IPS DF 4.7 (cell line): ENCODE results near the gene SNX10.

Source experiments
- DNase-seq: peaks from one replicate; pipeline ENCODE4 v3.0.0-alpha.2; 2013; ENCODE audit warnings: low spot score; ENCODE audit errors: extremely low read depth

SNX10 gene

DNA sequence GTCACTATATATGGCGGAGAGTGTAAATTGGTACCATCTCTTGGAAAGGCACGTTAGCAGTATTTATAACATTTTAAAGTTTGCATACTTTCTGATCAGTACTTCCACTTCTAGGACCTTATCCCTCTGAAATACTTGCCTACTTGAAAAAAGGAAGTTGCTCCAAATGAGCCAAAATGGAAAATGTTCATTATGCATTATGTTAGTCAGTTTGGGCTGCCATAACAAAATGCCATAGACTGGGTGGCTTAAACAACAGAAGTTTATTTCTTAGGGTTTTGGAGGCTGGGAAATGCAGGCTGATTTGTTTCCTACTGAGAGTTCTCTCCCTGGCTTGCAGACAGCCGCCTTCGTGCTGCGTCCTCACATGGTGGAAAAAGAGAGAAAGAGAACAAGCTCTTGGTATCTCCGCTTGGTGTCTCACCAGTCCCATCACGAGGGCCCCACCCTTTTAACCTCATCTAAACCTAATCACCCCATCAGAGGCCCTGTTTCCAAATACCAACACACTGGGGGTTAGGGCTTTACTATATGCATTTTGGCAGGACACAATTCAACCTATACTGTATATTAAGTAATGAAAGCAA lies 6.9 kb downstream of the SNX10 start:
- DNase-seq, result no peak

DNA sequence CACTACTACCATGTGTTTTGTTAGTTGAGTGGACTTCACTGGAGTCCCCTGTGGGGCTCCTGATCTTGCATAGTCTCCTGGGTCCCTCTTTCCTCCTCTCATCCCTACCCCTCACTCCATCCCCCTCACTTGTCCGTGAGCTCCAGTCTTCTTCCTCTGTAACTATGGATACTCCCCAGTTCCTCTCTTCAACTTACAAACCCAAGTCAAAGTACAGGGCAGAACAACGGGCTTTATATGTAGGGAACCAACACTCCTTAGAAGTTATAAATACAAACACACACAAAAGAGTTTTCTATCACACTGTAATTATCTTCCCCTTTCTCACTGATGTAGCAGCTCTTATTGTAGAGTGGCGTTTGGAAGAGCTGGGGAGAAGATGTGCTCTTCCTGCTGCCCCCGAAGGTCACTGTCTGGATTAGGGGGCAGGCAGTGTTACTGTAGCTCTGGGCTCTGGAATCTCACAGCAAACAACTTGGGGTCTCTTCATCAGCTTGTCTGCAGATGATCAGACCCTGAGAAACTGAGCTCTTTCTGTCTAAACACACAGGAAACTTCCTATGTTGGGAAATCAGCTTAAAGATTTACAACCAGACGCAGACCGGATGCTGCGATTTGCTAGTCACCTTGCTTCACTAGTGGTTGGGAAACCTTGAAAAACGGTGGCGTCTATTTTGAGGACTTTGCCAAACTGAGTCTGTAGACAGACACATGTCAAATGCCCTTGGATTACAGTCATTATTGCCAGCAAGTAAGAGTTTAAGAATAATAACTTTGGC lies 13.6 kb downstream of the SNX10 start:
- no peak for DNase-seq

DNA sequence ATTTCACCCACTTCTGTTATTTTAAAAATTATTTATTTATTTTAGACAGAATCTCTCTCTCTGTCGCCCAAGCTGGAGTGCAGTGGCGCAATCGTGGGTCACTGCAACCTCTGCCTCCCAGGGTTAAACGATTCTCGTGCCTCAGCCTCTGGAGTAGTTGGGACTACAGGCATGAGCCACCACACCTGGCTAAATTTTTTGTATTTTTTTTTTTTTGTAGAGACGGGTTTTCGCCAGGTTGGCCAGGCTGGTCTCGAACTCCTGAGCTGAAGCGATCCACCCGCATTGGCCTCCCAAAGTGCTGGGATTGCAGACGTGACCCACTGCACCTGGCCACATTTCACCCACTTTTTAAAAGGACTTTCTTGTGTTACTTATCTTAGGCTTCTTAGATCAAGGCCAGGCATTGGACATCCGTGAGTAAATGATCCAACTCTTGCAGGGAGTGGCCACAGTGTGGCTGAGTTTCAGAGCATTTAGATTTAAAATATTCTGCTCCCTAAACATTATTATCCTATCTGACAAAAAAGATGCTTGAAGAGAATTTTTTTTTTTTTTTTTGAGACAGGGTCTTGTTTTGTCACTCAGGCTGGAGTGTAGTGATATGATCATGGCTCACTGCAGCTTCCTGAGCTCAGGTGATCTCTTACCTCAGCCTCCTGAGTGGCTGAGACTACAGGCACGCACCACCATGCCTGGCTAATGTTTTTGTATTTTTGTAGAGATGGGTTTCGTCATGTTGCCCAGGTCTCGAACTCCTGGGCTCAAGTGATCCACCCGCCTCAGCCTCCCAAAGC lies 14.4 kb downstream of the SNX10 start:
- no peak for DNase-seq

DNA sequence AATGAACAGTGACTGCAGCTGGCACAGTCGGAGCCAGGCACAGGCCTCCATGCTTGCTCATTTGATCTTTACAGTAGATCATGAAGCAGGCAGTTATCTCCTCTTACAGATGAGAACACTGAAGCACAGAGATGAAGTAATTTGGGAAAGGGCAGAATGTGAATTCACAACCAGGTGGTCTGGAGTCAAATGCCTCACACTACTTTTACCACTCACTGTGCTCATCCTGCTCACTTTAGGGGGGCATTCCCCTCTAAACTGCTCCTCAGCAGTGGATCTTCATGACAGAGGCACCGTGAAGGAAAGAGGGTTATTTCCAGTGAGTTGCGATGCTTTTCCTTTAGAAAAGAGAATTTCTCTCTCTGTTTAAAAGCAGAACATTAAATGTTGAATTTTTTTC lies 15.1 kb downstream of the SNX10 start:
- DNase-seq, result no peak

DNA sequence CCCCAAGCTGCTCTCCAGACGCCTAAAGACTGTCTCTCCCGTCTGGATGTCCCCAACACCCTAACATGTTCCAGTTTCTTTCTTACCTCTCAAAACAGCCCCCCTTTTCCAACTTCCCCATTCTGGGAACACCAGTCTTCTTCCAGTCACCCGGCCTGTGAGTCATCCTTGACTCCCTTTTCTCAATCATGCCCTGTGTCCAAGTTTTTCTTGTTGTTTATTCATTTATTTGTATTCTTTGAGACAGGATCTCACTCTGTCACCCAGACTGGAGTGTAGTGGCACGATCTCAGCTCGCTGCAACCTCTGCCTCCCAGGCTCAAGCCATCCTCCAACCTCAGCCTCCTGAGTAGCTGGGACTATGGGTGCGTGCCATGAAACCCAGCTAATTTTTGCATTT lies 15.6 kb downstream of the SNX10 start:
- DNase-seq, result no peak

DNA sequence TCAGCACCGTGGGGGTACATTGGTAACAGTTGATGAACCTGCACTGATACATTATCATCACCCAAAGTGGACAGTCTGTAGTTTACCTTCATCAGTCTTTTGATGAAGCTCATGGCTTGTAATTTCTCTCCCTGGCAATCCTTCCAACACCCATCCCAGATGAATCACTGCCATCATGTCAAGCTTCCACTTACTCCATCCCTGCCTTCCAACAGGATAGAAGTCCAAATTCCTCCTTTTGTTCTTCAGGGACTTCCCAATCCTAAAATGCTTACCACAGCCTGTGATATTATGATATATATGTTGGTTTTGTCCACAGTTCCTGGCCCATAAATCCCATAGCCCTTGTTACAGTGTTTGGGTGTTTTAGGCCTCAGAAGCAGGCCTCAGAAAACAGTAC lies 16.1 kb downstream of the SNX10 start:
- no peak for DNase-seq

DNA sequence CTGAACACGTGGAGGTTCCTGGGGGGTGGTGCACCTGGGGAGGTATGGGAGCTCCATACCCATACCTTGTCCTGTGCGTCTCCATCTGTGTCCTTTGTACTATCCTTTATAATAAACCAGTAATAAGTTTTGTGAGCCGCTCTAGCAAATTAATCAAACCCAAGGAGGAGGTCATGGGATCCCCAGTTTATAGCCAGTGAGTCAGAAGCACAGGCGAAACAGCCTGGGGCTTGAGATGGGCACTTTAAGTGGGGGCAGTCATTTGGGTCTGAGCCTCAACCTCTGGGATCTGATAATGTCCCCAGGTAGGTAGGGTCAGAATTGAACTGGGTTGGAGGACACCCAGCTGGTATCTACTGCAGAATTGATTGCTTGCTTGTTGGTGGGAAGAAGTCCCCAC lies 16.9 kb downstream of the SNX10 start:
- DNase-seq, result no peak

DNA sequence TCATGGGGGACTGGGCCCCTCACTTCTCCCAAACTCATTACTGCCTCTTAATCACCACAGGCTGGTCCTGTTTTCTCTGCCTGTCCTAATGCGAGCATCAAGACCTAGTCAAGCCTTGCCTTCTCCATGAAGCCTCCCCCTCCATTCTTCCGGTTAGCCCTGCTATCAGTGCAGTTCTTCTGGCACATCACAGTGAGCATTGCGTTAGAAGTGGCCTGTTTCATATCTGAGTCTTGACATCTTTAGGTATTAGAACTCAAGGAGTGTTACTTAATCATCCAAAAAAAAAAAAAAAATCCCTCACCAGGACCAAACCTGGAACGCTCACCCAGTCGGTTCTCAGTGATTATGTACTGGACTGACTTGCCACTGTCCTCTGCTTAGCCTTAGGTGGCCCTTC lies 17.4 kb downstream of the SNX10 start:
- no peak for DNase-seq

DNA sequence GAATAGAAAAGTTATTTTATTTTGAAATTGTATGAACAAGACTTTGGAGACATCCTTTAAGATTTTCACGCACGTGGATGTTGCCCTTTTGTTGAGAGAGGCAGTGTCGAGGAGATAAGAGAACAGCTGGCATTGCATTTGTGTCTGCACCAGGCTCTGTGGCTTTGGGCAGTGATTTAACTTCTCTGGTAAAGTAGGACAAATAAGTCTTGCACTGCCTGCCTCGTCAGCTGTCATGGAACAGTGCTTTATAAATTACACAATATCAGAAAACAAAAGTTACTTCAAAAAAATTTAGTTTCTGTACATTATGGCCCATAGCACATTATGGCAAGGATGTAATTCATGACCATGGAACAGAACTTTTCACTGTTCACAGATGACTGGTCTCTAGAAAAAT lies 20.1 kb downstream of the SNX10 start:
- no peak for DNase-seq

DNA sequence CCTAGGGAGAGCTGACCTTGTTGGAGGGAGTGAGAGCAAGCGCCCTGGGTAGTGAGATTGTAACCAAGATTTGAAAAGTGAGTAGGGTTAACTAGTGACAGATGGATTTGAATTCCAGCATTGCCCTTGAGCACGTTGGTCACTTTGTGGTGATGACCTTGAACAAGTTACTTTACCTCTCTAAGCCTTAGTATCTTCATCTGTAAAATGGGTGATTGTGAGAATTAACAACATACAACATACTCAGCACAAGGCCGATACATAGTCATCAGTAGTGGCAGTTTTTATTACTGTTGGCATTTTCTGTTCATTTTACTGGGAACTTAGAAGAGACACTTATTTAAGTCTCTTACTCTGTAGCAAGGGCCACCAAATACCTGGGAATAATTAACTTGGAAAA lies 25.5 kb downstream of the SNX10 start:
- no peak for DNase-seq

DNA sequence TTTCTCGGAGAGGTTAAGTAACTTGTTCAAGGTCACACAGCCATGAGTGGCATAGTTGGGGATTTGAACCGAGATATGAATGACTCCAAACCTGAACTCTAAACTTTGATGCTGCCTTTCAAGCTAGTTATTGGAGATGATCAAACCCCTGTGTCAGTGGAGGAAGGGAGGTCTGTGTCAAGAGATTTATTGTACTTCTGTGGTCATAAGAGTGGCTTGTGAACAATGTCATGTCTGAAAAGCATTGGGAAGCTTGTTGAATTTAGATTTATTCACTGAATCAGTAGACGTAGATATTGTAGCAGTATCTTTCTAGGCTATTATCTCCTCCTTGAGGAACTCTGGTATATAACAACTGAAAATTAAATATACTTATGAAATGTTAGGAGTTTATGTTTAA lies 27.3 kb downstream of the SNX10 start:
- DNase-seq, result no peak

DNA sequence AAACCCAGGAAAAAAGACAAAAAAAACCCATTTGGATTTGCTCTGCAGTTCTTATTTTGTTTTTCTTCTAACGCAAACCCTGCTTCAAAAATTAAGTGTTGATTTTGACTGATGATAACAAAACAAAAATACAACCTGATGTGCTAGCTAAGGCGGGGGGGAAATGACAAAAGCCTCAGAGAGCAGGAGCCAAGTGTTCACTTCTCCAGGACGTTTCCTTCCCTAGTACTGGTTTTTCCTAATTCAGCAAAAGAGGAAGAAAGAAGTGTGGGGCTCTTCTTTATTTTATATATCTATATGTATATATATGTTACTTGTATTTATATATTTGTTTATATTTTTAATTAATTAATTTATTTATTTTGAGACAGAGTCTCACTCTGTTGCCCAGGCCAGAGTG lies 28.0 kb downstream of the SNX10 start:
- DNase-seq, result no peak

DNA sequence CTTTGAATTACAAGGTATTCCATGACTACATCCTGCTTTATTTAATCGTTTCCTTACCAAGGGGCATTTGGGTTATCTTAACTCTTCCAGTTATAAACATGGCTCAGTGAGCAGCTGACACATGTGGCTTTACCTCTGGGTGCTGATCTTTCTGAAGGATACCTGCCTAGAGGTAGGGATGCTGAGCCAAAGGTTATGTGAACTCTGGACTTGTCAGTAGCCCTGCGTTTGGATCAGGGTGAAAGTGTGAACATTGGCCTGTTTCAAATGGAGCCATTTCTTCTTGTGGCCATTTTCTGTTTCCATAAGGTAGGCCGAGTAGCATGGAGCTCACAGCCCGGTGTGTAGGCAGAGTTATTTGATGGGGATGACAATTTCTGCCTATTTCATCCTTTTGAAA lies 29.2 kb downstream of the SNX10 start:
- DNase-seq, result no peak

DNA sequence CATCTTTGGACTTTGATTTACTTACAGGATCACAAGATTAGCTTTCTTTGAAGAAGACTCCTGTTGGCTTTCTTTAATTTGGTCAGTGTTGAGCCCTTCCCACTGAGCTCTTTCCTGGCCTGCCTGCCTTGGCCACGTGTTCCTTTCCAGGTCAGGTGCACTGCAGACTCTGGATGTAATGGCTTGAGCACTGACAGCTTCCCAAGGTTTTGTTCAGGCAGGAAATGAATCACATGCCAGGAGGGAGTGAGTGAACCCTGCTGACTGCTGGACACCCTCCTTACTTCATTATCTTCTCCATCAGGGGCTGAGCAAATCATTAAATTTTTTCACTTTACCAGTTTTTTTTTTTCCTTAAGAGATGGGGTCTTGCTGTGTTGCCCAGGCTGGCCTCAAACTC lies 29.8 kb downstream of the SNX10 start:
- no peak for DNase-seq

DNA sequence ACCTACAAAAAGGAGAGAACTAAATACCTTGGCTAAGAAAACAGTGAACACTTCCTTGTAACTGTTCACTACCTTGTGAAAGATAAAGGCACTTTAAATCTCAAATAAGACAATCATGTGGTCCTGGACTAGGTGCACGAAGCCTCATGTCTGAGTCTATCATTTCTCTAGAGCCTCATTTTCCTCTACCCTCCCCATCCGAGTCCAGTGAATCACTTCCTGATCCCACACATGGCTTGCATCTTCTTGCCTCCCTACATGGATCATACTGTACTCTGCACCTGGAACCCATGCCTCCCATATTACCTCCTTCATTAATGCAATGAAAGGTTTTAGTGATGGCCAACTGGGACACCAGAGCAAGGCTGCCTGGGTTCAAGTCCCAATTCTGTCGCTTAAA lies 34.5 kb downstream of the SNX10 start:
- DNase-seq, result no peak

DNA sequence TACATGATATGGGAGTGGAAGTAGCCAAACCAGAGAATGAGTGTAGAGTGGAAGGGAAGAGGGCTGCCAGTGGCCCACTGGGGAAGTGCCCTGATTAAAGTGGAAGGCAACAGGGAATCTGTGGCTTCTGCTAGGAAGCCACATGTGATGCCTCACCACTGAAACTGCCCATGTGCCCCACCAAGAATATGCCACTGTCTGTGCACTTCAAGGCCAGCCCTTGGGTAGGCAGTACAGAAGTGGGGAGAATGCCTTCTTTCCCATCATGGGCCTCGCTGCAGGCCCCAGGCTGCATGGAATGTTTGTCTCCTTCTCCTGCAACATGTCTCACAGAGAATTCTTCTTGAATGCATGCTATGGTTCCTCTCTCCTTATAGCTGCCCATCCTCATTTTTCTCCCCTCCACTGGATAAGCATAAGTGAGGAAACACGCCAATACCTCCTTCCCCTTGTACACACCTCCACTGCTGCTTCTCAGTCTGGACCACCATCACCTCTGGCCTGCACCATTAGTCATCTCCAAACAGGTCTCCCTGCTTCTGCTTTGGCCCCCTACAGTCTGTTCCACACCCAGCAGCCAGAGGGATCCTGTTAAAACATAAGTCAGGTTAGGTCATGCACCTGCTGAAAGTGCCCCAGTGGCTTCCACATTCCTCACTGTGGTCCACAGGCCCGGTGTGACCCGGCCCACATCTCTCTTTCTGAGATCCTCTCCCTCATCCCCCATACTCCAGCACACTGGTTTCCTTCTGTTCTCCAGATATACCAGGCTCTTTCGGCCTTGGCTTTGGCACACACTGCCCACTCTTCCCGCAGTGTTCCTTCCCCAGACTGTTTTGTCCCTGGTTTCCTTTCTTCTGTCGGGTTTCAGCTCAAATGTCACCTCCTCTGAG lies 37.1 kb downstream of the SNX10 start:
- DNase-seq, result no peak

DNA sequence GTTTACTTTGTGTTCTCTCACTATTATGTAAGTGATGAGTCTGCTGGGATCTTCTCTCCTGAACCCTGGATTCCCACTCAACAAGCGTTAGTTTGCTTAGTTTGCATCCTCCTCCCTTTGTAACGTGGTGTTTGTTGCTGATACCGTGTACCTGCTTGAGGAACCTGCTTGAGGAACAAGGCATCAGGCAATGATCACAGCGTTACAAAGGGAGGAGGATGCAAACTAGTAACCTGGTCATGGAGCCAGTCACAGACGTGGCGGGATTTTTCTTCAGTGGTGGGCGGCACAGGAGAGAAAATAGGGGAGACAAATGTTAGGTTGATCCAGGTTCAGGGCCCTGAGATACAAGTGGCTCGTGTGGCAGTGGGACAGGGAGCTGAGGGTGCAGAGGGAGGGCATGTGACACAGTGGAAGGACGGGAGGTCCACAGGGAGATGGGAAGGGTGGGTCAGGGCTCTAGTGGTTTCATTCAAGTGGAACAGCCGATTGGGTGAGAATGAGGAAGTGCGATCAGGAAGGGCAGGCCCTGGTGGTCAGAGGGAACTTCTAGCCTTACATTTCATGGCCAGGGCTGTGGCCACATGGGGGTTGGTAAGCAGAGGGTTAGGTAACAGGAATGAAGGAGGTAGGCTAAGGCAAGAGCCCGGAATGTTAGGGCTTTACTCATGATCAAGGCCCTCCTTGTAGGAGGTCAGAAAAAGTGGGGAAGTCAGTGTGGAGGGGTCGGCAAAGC lies 38.0 kb downstream of the SNX10 start:
- no peak for DNase-seq

DNA sequence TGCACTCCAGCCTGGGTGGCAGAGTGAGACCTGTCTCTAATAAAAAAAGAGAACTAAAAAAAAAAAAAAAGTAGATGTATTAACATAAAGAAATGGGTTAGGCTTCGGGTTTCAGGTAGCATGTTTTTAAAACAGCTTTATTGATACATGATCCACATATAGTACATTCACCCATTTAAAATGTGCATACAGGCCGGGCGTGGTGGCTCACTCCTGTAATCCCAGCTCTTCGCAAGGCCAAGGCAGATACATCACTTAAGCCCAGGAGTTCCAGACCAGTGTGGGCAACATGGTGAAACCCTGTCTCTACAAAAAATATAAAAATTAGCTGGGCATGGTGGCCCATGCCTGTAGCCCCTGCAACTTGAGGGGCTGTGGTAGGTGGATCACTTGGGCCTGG lies 39.5 kb downstream of the SNX10 start:
- no peak for DNase-seq

DNA sequence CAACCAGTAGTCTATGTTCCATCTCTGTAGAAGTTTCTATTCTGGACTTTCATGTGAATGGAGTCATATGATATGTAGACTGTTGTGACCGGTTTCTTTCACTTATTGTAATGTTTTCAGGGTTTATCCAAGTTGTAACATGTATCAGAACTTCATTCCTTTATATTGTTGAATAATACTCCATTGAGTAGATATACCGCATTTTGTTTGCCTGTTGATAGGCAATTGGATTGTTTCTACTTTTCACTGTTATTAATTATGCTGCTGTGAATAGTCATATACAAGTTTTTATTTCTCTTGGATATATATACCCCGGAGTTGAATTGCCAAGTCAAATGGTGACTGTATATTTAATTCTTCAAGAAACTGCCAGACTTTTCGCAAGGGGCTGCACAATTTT lies 40.1 kb downstream of the SNX10 start:
- no peak for DNase-seq

DNA sequence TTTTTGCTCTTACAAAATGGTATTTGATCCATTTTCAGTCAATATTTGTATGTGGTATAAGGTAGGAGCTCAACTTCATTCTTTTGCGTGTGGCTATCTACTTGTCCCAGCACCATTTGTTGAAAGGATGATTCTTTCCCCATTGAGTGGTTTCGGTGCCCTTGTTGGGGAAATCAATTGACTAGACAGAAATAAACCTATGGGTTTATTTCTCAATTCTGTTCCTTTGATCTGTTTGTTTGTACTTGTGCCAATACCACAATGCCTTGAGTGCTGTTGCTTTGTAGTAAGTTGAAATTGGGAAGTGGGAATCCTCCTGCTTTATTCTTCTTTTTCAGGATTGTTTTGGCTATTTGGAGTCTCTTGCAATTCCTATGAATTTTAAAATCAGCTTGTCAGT lies 41.0 kb downstream of the SNX10 start:
- DNase-seq, result no peak
